Measurements from ENCODE around the gene FOXD1.
"Not testable (repeated sequence)": the region's sequence is repeated elsewhere in the genome, so short reads cannot be mapped to it uniquely, and the experiment has no call there.

The FOXD1 gene

DNA sequence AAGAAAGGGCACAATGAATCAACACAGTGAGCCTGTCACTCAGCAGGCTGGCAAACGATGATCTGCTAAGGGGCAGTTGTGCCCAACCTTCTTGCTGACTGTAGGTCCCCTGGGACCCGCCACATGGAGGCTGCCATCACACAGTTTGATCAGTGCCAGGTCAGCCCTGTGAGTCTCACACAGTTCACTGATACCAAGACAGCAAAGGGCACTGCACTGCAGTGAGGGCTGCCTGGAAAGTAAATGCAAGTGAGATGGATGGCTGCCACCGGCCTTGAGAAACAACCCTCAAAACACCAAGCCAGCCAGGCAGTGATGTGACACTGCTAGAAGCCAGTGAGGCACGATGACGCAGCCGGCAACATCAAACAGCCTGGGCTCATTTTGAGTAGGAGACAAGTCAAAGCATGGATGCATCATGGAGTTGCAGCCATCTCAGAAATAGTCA is 30.3 kb downstream of the FOXD1 start:
- DNase-seq (ENCODE audit: low read depth in 2 of 2, low spot score in 1 of 2) = no peak

DNA sequence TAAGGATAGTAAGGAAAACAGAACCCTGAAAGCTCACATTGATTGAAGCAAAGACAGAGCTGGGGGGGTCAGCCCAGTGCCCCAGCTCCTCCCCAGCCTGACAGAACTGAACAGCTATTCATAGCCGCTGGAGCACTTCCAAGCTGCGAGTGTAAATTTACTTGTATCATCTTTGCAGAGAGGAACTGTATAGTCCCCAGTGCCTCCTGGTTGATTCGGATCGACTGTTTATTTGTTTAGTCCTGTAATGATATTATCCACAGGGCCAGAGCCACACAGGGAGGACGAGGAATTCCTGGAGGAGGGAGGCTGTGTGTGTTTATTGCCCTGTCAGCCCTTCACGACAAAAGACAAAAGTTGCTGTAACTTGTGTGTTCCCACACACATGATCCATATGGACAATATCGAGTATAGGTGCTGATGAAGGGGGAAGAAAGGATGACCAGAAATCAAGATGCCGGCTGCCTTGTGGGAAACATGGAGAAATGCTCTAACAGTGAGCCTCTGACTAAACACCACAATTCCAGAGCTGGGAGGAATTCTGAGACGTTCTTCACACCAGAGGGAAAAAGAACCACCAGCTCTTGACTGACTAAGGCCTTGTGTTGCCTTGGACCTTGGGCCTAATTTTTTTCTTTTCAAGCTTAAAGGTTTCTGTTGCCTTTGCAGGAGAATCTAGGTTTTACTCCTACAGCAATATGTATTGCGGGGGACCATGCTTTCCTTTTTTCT is 31.1 kb downstream of the FOXD1 start:
- DNase-seq (ENCODE audit: low read depth in 2 of 2, low spot score in 1 of 2) = no peak

DNA sequence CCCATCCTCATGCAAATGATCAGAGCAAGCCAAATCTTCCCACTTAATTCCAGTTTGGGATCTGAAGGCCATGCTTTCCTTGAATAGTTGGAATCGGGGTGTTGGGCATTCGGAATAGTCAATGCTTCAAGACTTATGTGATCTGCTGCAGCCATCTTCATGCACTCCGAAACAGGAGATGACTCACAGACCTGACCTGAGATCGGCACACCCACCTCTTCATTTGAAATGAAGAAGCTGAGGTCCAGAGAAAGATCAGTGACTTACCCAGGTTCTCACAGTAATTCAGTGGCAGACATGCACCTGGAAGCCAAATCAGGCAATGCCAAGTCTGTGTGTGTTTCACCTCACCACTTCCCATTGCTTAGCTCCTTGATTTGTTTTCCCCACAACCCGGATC is 33.0 kb downstream of the FOXD1 start:
- DNase-seq (ENCODE audit: low read depth in 2 of 2, low spot score in 1 of 2) = no peak

DNA sequence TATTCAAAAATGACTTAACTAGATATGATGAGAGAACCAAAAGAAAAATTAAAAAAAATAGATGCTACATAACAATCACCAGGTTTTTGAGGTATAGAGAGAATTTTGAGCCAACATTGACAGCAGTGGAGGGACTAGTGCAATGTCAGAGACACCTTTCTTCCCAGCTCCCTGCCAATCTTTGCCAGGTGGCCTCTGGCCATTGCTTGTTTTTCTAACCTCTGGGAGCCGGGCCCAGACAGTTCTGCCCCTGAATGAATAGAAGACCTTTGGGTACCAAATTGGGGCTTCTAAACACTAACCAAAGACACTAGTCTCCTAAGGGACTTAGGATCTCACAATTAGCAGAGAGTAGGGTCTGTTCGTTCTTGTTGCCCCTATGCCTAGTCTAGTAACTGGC is 33.4 kb downstream of the FOXD1 start:
- no peak for DNase-seq (ENCODE audit: low read depth in 2 of 2, low spot score in 1 of 2)

DNA sequence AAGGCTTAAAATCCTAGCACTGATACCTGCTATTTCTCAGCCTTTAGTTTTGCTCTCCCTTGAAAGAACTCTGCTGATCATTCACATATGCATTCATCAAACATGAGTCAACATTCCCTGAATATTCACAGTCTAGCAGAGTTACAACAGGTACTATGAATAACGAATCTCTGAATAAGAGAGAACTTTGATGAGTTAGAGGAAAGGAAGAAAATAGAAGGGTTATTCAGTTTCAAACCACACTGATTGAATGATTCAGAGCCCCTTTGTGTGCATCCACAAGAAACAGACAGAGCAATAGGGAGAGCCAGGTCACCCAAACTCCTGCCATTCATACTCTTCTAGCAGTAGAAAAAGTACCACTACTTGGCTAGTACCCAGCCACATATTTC is 36.0 kb downstream of the FOXD1 start:
- DNase-seq (ENCODE audit: low read depth in 2 of 2, low spot score in 1 of 2) = no peak

DNA sequence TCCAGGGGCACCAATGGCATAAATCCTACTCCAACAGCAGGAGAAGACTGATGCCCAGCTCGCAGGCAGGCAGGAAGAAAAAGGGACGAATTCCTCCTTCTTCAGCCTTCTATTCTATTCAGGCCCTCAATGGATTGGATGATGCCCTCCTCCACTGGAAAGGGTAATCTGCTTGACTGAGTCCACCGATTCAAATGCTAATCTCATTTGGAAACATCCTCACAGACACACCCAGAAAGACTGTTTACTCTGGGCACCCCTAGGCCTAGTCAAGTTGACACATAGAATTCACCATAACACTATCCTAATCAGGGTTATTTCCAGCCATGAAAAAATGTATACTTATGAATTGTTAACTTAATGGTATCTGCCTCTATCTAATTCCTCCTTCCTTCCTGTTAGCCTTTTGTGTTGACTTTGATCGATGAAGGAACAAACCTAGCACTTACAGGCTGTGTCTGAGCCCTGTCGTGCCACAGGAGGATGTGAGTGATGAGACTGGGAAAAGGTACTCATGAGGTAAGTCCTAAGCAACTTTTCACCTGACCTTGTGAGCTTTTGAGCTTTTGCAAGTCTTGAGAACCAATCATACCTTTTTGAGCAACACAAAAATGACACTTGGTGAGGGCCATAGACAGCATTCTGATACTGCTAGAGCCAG is 36.5 kb downstream of the FOXD1 start:
- no peak for DNase-seq (ENCODE audit: low read depth in 2 of 2, low spot score in 1 of 2)

DNA sequence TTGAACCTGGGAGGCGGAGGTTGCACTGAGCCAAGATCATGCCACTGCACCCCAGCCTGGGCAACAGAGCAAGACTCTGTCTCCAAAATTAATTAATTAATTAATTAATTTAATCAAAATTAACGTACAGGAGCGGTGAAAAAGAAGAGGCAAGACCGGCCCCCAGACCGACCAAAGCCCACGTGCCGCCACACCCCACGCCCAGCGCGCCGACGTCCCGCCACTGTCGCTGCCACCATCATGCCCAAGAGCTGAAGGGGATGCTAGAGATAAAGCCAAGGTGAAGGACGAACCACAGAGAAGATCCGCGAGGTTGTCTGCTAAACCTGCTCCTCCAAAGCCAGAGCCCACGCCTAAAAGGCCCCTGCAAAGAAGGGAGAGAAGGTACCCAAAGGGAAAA is 38.6 kb downstream of the FOXD1 start:
- not testable (repeated sequence) for DNase-seq (ENCODE audit: low read depth in 2 of 2, low spot score in 1 of 2)

DNA sequence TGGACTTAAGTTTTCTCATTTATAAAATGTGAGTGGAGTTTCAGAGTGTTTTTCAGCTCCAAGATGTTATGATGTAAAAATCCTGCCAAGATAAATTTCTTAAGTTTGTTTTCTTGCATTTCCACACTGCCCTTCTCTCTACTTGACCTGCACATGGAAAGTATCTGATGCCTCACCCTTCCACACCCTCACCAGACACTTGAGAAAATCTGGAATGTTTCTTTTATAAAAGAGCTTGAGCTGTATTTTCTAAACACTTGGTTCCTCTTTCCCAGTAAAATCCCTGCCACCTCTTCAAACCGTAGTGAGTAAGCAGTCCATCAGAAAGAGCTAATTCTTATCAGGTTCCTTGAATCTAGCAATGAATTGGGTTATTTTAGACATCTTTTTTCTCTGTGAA is 42.9 kb downstream of the FOXD1 start:
- DNase-seq (ENCODE audit: low read depth in 2 of 2, low spot score in 1 of 2) = no peak

DNA sequence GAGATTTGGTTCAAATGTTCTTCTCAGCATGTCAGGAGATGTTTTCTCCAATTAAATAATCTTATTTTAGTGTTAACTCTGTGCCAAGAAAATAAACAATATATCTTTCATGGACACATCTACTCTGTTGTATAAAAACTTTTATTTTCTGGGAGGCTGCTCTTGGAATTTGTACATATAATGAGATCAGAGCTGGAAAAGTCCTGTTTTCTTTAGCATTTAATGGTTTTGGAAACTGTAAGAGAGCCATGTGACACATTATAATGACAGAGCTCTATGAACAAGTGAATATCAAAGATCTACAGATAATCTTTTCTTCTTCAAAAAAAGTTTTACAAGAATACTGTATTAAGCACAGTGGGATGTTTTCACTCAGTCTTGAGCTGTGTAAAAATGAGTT is 48.8 kb downstream of the FOXD1 start:
- no peak for DNase-seq (ENCODE audit: low read depth in 2 of 2, low spot score in 1 of 2)

All from stimulated activated CD8-positive, alpha-beta memory T cell treated with anti-CD3 and anti-CD28 coated beads, Interleukin-4, amount 100 ng/mL, for 1 hour (primary cell).